Cardiac muscle cell (in vitro differentiated cells and primary cell): ENCODE results near the gene TPO. TPM values are rescaled to one million over a fixed set of nuclear protein-coding genes. Genes with fewer than 3 reads are reported as not detected.

Source experiments
- DNase-seq, 2 donors: peaks; one replicate each; pipeline versions ENCODE4 v3.0.0 to v3.0.0-alpha.2; 2010 to 2017; ENCODE audit warnings: low read depth in 1 of 2, low spot score in 1 of 2
- H3K27ac ChIP-seq: fragments of 200-600 bp; sonication (generic); 2 replicates; pipeline ENCODE4 v1.5.1; 2016
- H3K27me3 ChIP-seq: fragments of 200-600 bp; sonication (generic); 2 replicates; pipeline ENCODE4 v1.6.0; 2016; ENCODE audit warnings: control low read depth
- H3K36me3 ChIP-seq: fragments of 200-600 bp; sonication (generic); 2 replicates; pipeline ENCODE4 v1.5.1; 2016; ENCODE audit warnings: control low read depth
- H3K4me1 ChIP-seq: fragments of 200-600 bp; sonication (generic); 2 replicates; pipeline ENCODE4 v1.8.1; 2017; ENCODE audit warnings: low read depth, mild to moderate bottlenecking, mixed run types
- H3K4me3 ChIP-seq: fragments of 200-600 bp; sonication (generic); 2 replicates; pipeline ENCODE4 v1.5.1; 2016; ENCODE audit warnings: mild to moderate bottlenecking
- H3K9me3 ChIP-seq: fragments of 200-600 bp; sonication (generic); 2 replicates; pipeline ENCODE4 v1.5.1; 2017; ENCODE audit warnings: low read depth, mild to moderate bottlenecking, control low read depth
- CTCF ChIP-seq: IDR thresholded peaks from 2 replicates; pipeline ENCODE4 v1.5.1; 2012; ENCODE audit warnings: low read depth, mild to moderate bottlenecking, low read length
- polyA plus RNA-seq: library from polyadenylated mRNA; unstranded; fragments of >200 nt; fragmentation: Nextera tagmentation; extraction: Ambion mirVana; gene quantifications from 2 replicates; pipeline ENCODE4 v1.2.1, GENCODE V29; 2016
- total RNA-seq: library from RNA; depleted of rRNA; stranded (reverse); fragments of >200 nt; gene quantifications from 2 replicates; pipeline ENCODE4 v1.2.3, GENCODE V29; 2016

TPO gene
- total and polyA plus RNA-seq, 2 experiments from 2014 or later = 0.46 to 0.71 TPM

GRCh38 chr2:1502891-1503304, 89.6 kb downstream of the TPO start:
- H3K4me1 ChIP-seq = no peaks in the 10 kb centered on the region
- TF ChIP-seq CTCF = no peak
- H3K9me3 ChIP-seq = no peaks in the 10 kb centered on the region
- DNase-seq = no peak
- no peaks in the 10 kb centered on the region for H3K36me3 ChIP-seq
- no peak overlapping the region for H3K4me3 ChIP-seq
- no peaks in the 10 kb centered on the region for H3K27me3 ChIP-seq
- no peak overlapping the region for H3K27ac ChIP-seq

- Histone ChIP-seq H3K27me3 (no peaks in the 10 kb centered on the region), H3K4me1 (no peaks in the 10 kb centered on the region), H3K36me3 (no peaks in the 10 kb centered on the region), H3K9me3 (no peaks in the 10 kb centered on the region), H3K27ac (no peak overlapping the region), H3K4me3 (no peak overlapping the region)
- TF ChIP-seq CTCF = no peak
- no peak for DNase-seq
Measured at GRCh38 chr2:1503471-1504310, 90.4 kb downstream of the TPO start.

- DNase-seq = no peak
- Histone ChIP-seq H3K9me3 (no peaks in the 10 kb centered on the region), H3K4me1 (no peaks in the 10 kb centered on the region), H3K27ac (no peak overlapping the region), H3K27me3 (no peaks in the 10 kb centered on the region), H3K36me3 (no peaks in the 10 kb centered on the region), H3K4me3 (no peak overlapping the region)
- no peak for TF ChIP-seq CTCF
Measured at GRCh38 chr2:1504311-1504750, 91.1 kb downstream of the TPO start.

- peaks cover 5% of the 10 kb centered on the region for H3K27me3 ChIP-seq
- no peaks in the 10 kb centered on the region for H3K4me1 ChIP-seq
- no peaks in the 10 kb centered on the region for H3K36me3 ChIP-seq
- H3K4me3 ChIP-seq = no peak overlapping the region
- H3K9me3 ChIP-seq = no peaks in the 10 kb centered on the region
- DNase-seq = no peak
- no peak overlapping the region for H3K27ac ChIP-seq
- no peak for TF ChIP-seq CTCF
Measured at GRCh38 chr2:1505031-1505441, 91.8 kb downstream of the TPO start.

- Histone ChIP-seq H3K4me1 (no peaks in the 10 kb centered on the region), H3K27me3 (peaks cover 7% of the 10 kb centered on the region), H3K9me3 (no peaks in the 10 kb centered on the region), H3K4me3 (no peak overlapping the region), H3K36me3 (no peaks in the 10 kb centered on the region), H3K27ac (no peak overlapping the region)
- DNase-seq = no peak
- TF ChIP-seq CTCF = no peak
Measured at GRCh38 chr2:1509271-1510065, 96.2 kb downstream of the TPO start.
